Ascending aorta (tissue), 2 donors: ENCODE data around the gene FAM216A. TPM values are rescaled to one million over a fixed set of nuclear protein-coding genes. Genes with fewer than 3 reads are reported as not detected.
A peak's percentile ranks its signal among the peaks of the same experiment; 100 is the strongest.

Experiments
- DNase-seq, 2 donors: peaks; one replicate each; pipeline ENCODE4 v3.0.0-alpha.2; 2019; ENCODE audit warnings: low spot score in 2 of 2
- H3K27ac ChIP-seq, 2 donors: fragments of 200-600 bp; sonication (generic); one replicate each; pipeline ENCODE4 v1.5.1; 2016 to 2017; ENCODE audit warnings: mild to moderate bottlenecking in 1 of 2
- H3K27me3 ChIP-seq: fragments of 200-600 bp; sonication (generic); one replicate; pipeline ENCODE4 v1.5.1; 2017
- H3K36me3 ChIP-seq, 2 donors: fragments of 200-600 bp; sonication (generic); one replicate each; pipeline ENCODE4 v1.5.1; 2016
- H3K4me1 ChIP-seq, 2 donors: fragments of 200-600 bp; sonication (generic); one replicate each; pipeline ENCODE4 v1.5.1; 2016 to 2017; ENCODE audit warnings: mild to moderate bottlenecking in 1 of 2
- H3K4me3 ChIP-seq, 2 donors: fragments of 200-600 bp; sonication (generic); one replicate each; pipeline ENCODE4 v1.5.1; 2016 to 2017; ENCODE audit warnings: mild to moderate bottlenecking in 1 of 2
- H3K9me3 ChIP-seq, 2 donors: fragments of 200-600 bp; sonication (generic); one replicate each; pipeline ENCODE4 v1.5.1; 2016
- intact Hi-C: fragments of 100-400 bp; cut with DNase I; formaldehyde crosslinking; loops from one replicate; pipeline ENCODE4 v1.15.1; 2023
- total RNA-seq: library from RNA; depleted of rRNA; stranded (reverse); fragments of >200 nt; gene quantifications from one replicate; pipeline ENCODE4 v1.1.0, GENCODE V29; 2016
- TF ChIP-seq, protein P1 (sequence below), 3 experiments: fragments of 200-600 bp in 2 of 3; fragments of 450-650 bp in 1 of 3; sonication (generic) in 2 of 3; IDR thresholded peaks; one replicate each; pipeline ENCODE4 v1.5.1; 2016 to 2019; ENCODE audit warnings: antibody characterized with exemption in 3 of 3, mild to moderate bottlenecking in 1 of 3, moderate library complexity in 1 of 3

Gene FAM216A
- total RNA-seq, 1 donor from 2014 or later = 2.1 TPM

DNA sequence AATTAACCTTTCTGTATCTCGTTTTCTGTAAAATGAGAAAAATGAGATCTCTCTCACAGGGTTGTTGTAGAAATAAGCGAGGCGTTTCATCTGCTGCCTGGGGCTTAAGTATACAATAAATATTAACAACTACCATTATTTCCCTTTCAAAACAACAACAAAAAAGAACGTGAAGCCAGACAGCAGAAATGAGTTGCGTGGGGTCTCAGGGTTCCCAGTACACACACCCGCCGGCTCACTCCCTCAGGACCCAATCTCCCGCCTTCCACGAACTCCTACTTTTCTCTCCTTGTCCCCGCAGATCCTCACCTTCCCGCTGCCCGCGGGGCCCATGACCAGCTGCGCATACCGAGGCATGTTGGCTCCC, 815 bp upstream of the FAM216A start:
- no peaks in the 10 kb centered on the region for H3K27me3 ChIP-seq
- DNase-seq = no peak
- TF ChIP-seq, protein P1, sequence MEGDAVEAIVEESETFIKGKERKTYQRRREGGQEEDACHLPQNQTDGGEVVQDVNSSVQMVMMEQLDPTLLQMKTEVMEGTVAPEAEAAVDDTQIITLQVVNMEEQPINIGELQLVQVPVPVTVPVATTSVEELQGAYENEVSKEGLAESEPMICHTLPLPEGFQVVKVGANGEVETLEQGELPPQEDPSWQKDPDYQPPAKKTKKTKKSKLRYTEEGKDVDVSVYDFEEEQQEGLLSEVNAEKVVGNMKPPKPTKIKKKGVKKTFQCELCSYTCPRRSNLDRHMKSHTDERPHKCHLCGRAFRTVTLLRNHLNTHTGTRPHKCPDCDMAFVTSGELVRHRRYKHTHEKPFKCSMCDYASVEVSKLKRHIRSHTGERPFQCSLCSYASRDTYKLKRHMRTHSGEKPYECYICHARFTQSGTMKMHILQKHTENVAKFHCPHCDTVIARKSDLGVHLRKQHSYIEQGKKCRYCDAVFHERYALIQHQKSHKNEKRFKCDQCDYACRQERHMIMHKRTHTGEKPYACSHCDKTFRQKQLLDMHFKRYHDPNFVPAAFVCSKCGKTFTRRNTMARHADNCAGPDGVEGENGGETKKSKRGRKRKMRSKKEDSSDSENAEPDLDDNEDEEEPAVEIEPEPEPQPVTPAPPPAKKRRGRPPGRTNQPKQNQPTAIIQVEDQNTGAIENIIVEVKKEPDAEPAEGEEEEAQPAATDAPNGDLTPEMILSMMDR (IDR thresholded peaks at IDR 0.05) = no peak
- peaks cover 7 to 11% of the 10 kb centered on the region in 2 donors for H3K36me3 ChIP-seq
- intact Hi-C loops = loop anchor here (1.0 to 5.0 kb wide), 5 partner anchors 18 to 419 kb away; partner anchors contain the start of genes ANAPC7, ARPC3, PPTC7 and RAD9B
- H3K9me3 ChIP-seq = no peaks in the 10 kb centered on the region
- peak overlapping the region; percentile 73 to 84 for H3K4me3 ChIP-seq
- peak overlapping the region; percentile 88 to 92 for H3K27ac ChIP-seq
- H3K4me1 ChIP-seq = peaks cover 6 to 17% of the 10 kb centered on the region in 2 donors

DNA sequence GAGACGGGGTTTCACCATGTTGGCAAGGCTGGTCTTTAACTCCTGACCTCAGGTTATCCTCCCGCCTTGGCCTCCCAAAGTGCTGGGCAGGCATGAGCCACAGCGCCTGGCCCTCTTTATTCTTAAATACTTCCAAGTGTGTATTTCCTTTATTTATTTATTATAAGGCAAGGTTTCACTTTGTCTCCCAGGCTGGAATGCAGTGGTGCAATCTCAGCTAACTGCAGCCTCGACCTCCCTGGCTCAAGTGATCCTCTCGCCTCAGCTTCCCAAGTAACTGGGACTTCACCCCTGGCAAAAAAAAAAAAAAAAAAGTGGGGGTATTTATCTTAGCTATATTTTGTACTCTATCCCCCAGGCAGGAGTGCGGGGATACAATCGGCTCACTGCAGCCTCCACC, 6.8 kb downstream of the FAM216A start:
- peaks cover under 1 to 3% of the 10 kb centered on the region in 2 donors for H3K36me3 ChIP-seq
- intact Hi-C loops = no loop called here
- no peak overlapping the region for H3K4me3 ChIP-seq
- no peaks in the 10 kb centered on the region for H3K27me3 ChIP-seq
- DNase-seq = no peak
- TF ChIP-seq, protein P1 (IDR thresholded peaks at IDR 0.05) = no peak
- no peaks in the 10 kb centered on the region for H3K4me1 ChIP-seq
- no peaks in the 10 kb centered on the region for H3K9me3 ChIP-seq
- no peak overlapping the region for H3K27ac ChIP-seq

- H3K27me3 ChIP-seq = no peaks in the 10 kb centered on the region
- peaks cover 18% of the 10 kb centered on the region in 2 donors for H3K36me3 ChIP-seq
- H3K27ac ChIP-seq = peak overlapping the region in 1 of 2 donors; percentile 4
- no peak for DNase-seq
- intact Hi-C loops = no loop called here
- TF ChIP-seq, protein P1 (IDR thresholded peaks at IDR 0.05) = no peak
- no peak overlapping the region for H3K4me3 ChIP-seq
- peaks cover 7 to 21% of the 10 kb centered on the region in 2 donors for H3K4me1 ChIP-seq
- H3K9me3 ChIP-seq = no peaks in the 10 kb centered on the region
These were observed 30.5 kb downstream of the FAM216A start for GRCh38 chr12:110498984-110499706.

- DNase-seq = peak in 1 of 2 donors; percentile 65
- H3K36me3 ChIP-seq = no peaks in the 10 kb centered on the region
- H3K4me3 ChIP-seq = peak overlapping the region; percentile 75 to 82
- intact Hi-C loops = loop anchor here (5.0 to 10.0 kb wide), 2 partner anchors 111 to 243 kb away; partner anchors contain the start of genes PPP1CC and TCTN1
- H3K27ac ChIP-seq = peak overlapping the region; percentile 92
- TF ChIP-seq, protein P1 (IDR thresholded peaks at IDR 0.05) = no peak
- no peaks in the 10 kb centered on the region for H3K9me3 ChIP-seq
- H3K4me1 ChIP-seq = peaks cover 7 to 21% of the 10 kb centered on the region in 2 donors
- no peaks in the 10 kb centered on the region for H3K27me3 ChIP-seq
These were observed 32.7 kb downstream of the FAM216A start for GRCh38 chr12:110501399-110501751.

DNA sequence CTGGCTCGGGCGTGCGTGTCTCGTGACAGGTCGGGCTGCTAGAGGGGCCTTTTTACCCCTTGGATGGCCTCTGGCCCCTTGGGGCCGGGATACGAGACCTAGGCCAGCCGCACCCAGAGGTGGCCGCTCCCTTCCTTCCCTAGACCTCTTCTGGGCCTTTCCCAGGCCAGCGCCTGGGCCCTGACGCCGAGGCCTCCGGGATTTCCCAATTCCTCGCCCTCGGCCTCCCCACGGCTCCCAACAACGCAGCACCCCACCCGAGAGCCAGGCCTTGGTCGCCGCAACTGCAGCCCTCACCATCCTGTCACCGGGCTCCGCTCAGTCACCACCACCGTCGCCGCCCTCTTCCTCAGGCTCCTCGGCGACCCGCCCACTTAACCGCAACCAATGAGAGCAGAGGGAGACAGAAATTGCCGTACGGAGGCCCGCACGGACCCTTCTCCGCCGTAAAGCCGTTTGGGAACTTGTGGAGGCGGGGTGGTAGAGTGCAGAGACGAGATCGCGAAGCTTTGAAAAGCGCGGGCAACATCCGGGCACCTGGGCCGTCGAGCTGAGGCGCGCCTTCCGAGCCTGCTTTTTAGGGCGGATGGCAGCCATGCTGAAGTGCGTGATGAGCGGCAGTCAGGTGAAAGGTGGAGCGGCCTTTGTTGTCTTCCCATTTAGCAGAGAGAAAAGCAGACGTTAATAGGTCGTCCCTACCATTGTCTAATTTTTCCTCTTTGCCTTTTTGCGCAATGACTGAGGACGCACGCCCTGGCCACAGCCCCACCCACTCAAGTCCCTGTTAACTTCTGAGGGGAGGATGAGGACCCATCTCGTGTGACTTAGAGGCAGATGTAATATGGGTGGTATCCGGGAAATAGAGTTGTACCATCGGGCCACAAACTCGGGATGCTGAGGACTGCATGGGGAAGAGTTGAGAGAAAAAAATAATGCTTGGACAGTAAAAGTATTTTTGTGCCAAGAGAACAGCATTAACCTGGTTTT, 33.4 kb downstream of the FAM216A start, which contains the start of the genes RAD9B and VPS29:
TSS of gene RAD9B (plus strand) at position 580 of the 987 bp plus-strand sequence. CDS start at position 587, 7 bp downstream.
TSS of gene VPS29 (minus strand) at position 360 of the 987 bp plus-strand sequence. CDS start at position 300, 60 bp downstream.
- intact Hi-C loops = loop anchor here (1.0 to 10.0 kb wide), 5 partner anchors 34 to 243 kb away; partner anchors contain the start of genes ARPC3, FAM216A, GPN3 and PPP1CC

More for the DNA sequence above, 33.4 kb downstream of the FAM216A start, which contains the start of the genes RAD9B and VPS29:
- peaks cover 7 to 21% of the 10 kb centered on the region in 2 donors for H3K4me1 ChIP-seq
- TF ChIP-seq, protein P1 (IDR thresholded peaks at IDR 0.05) = no peak
- H3K4me3 ChIP-seq = peak within 1 kb of the TSS; percentile 75 to 82
- peak; percentile 96 to 99 for DNase-seq
- no peaks in the 10 kb centered on the region for H3K9me3 ChIP-seq
- no peaks in the 10 kb centered on the region for H3K27me3 ChIP-seq
- H3K27ac ChIP-seq = peak within 1 kb of the TSS; percentile 92
- H3K36me3 ChIP-seq = no peaks in the 10 kb centered on the region
